Neutrophil (primary cell): ENCODE results near the gene ACADS.

Experiments used
- H3K27ac ChIP-seq: fragments of 200-600 bp; sonication (generic); 2 replicates; pipeline ENCODE4 v1.5.1; 2016; ENCODE audit warnings: mild to moderate bottlenecking, moderate library complexity
- H3K27me3 ChIP-seq: fragments of 200-600 bp; sonication (generic); 2 replicates; pipeline ENCODE4 v1.6.0; 2016; ENCODE audit warnings: mild to moderate bottlenecking
- H3K36me3 ChIP-seq: fragments of 200-600 bp; sonication (generic); 2 replicates; pipeline ENCODE4 v1.5.1; 2017
- H3K4me1 ChIP-seq, 2 experiments: fragments of 200-600 bp in 1 of 2; sonication (generic) in 1 of 2; 1 replicate in 1 of 2; 2 replicates in 1 of 2; pipeline versions ENCODE4 v1.5.1 to v1.6.1; 2013 to 2016; ENCODE audit warnings: low read depth in 1 of 2, low read length in 1 of 2, mild to moderate bottlenecking in 1 of 2, moderate library complexity in 1 of 2; ENCODE audit not compliant: control insufficient read depth in 1 of 2, insufficient read depth in 1 of 2
- H3K4me3 ChIP-seq, 2 experiments: fragments of 200-600 bp in 1 of 2; sonication (generic) in 1 of 2; 1 replicate in 1 of 2; 2 replicates in 1 of 2; pipeline ENCODE4 v1.5.1; 2013 to 2016; ENCODE audit warnings: low read depth in 1 of 2, low read length in 1 of 2, mild to moderate bottlenecking in 1 of 2, moderate library complexity in 1 of 2
- H3K9me3 ChIP-seq: fragments of 200-600 bp; sonication (generic); 2 replicates; pipeline ENCODE4 v1.5.1; 2016
- CTCF ChIP-seq: fragments of 200-600 bp; sonication (generic); IDR thresholded peaks from 2 replicates; pipeline ENCODE4 v1.5.1; 2016; ENCODE audit warnings: antibody characterized with exemption

ACADS gene

GRCh38 chr12:120755269-120755668, 29.6 kb downstream of the ACADS start:
- Histone ChIP-seq H3K27me3 (no peaks in the 10 kb centered on the region), H3K4me3 (no peak overlapping the region), H3K9me3 (no peaks in the 10 kb centered on the region), H3K4me1 (no peaks in the 10 kb centered on the region), H3K36me3 (peaks cover 8% of the 10 kb centered on the region), H3K27ac (no peak overlapping the region)
- TF ChIP-seq CTCF = no peak

GRCh38 chr12:120757226-120757742, 31.7 kb downstream of the ACADS start:
- Histone ChIP-seq H3K4me3 (no peak overlapping the region), H3K4me1 (no peaks in the 10 kb centered on the region), H3K9me3 (no peaks in the 10 kb centered on the region), H3K27me3 (no peaks in the 10 kb centered on the region), H3K36me3 (peaks cover 28% of the 10 kb centered on the region), H3K27ac (no peak overlapping the region)
- no peak for TF ChIP-seq CTCF

GRCh38 chr12:120757949-120758348, 32.3 kb downstream of the ACADS start:
- peaks cover 34% of the 10 kb centered on the region for H3K36me3 ChIP-seq
- H3K27me3 ChIP-seq = no peaks in the 10 kb centered on the region
- TF ChIP-seq CTCF = no peak
- no peaks in the 10 kb centered on the region for H3K4me1 ChIP-seq
- no peaks in the 10 kb centered on the region for H3K9me3 ChIP-seq
- no peak overlapping the region for H3K4me3 ChIP-seq
- no peak overlapping the region for H3K27ac ChIP-seq

GRCh38 chr12:120758798-120759590, 33.4 kb downstream of the ACADS start:
- no peak for TF ChIP-seq CTCF
- H3K4me1 ChIP-seq = no peaks in the 10 kb centered on the region

GRCh38 chr12:120759591-120760348, 34.1 kb downstream of the ACADS start:
- H3K4me1 ChIP-seq = no peaks in the 10 kb centered on the region
- H3K27ac ChIP-seq = no peak overlapping the region
- no peak for TF ChIP-seq CTCF
- peaks cover 51% of the 10 kb centered on the region for H3K36me3 ChIP-seq
- no peaks in the 10 kb centered on the region for H3K27me3 ChIP-seq
- H3K4me3 ChIP-seq = no peak overlapping the region
- no peaks in the 10 kb centered on the region for H3K9me3 ChIP-seq

More at GRCh38 chr12:120758798-120759590, 33.4 kb downstream of the ACADS start:
- Histone ChIP-seq H3K27me3 (no peaks in the 10 kb centered on the region), H3K4me3 (no peak overlapping the region), H3K27ac (no peak overlapping the region), H3K36me3 (peaks cover 44% of the 10 kb centered on the region), H3K9me3 (no peaks in the 10 kb centered on the region)
